ENCODE measurements around the gene EEF2KMT. TPM values are rescaled to one million over a fixed set of nuclear protein-coding genes. Genes with fewer than 3 reads are reported as not detected.
"Not testable (repeated sequence)": the region's sequence is repeated elsewhere in the genome, so short reads cannot be mapped to it uniquely, and the experiment has no call there.

The EEF2KMT gene
- total and polyA plus RNA-seq, 2 of the 8 experiments (the other 6 are each of a cell fraction or from before 2014, with no cell fraction given): 35.8 to 37.0 TPM

DNA sequence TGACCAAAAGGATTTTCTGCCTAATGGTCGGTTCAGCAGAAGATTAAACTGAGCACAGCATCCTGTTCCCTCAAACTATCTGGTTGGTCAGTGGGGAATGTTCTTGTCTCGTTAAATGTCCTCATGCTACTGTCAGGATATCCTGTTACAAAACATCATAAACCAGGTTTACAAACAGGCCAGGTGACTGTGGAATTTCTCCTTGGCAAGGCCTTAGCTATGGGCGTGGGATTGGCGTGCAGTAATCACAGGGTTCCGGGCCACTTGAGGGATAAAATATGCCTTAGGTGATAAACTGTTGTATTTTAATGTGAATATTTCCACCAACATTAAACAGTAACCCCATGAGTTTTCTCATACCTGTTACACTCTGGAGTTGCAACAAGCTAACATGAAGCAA, 7.4 kb upstream of the EEF2KMT start:
- H3K4me1 ChIP-seq (replicated peaks in 1 of 4; ENCODE audit: control insufficient read depth in 3 of 4, insufficient read depth in 4 of 4, low read length in 3 of 4); H3K4me3 ChIP-seq (ENCODE audit: extremely low read depth in 1 of 4, insufficient read depth in 2 of 4, low read depth in 3 of 4, low read length in 4 of 4); DNase-seq (ENCODE audit: low read depth in 1 of 2, low spot score in 2 of 2); H3K79me2 ChIP-seq (ENCODE audit: control insufficient read depth in 1 of 2, insufficient read depth in 2 of 2, low read length in 2 of 2); H3K23me2 ChIP-seq (ENCODE audit: low read depth, low read length); H3K14ac ChIP-seq (ENCODE audit: insufficient read length); H3K36me3 ChIP-seq (ENCODE audit: control insufficient read depth in 2 of 4, insufficient read depth in 4 of 4, low read length in 3 of 4); H2AFZ ChIP-seq (ENCODE audit: low read length); H3K9me3 ChIP-seq (ENCODE audit: insufficient read depth in 2 of 2, low read depth in 1 of 2, low read length in 1 of 2); H3K4ac ChIP-seq (replicated peaks; ENCODE audit: insufficient read length, low read depth, low read length); H2BK120ac ChIP-seq (replicated peaks; ENCODE audit: low read depth, low read length); H2BK5ac ChIP-seq (ENCODE audit: low read depth, low read length); H4K91ac ChIP-seq (replicated peaks; ENCODE audit: insufficient read length, low read length); H3K23ac ChIP-seq (ENCODE audit: insufficient read length); H4K5ac ChIP-seq (ENCODE audit: insufficient read length, low read depth, low read length); H2AK5ac ChIP-seq (ENCODE audit: low read depth, low read length); H4K8ac ChIP-seq (ENCODE audit: extremely low read depth, insufficient read depth, low read length); H2BK12ac ChIP-seq (ENCODE audit: low read depth, low read length); POLR2A ChIA-PET (ENCODE audit: partially characterized antibody); H3K18ac ChIP-seq (ENCODE audit: extremely low read depth, low read length); FAIRE-seq; H2BK20ac ChIP-seq (ENCODE audit: low read length); H3K4me2 ChIP-seq (ENCODE audit: insufficient read depth in 1 of 2, low read depth in 2 of 2, low read length in 2 of 2); H3K9ac ChIP-seq (replicated peaks in 1 of 4; ENCODE audit: extremely low read depth in 1 of 4, low read depth in 3 of 4, low read length in 3 of 4); CTCF ChIA-PET (ENCODE audit: partially characterized antibody); H3K79me1 ChIP-seq (ENCODE audit: low read depth, low read length); H3K27me3 ChIP-seq (replicated peaks in 1 of 4; ENCODE audit: control insufficient read depth in 3 of 4, extremely low read depth in 1 of 4, insufficient read depth in 3 of 4, low read length in 3 of 4); H4K20me1 ChIP-seq (replicated peaks in 1 of 2; ENCODE audit: control insufficient read depth in 1 of 2, insufficient read depth in 2 of 2, low read length in 2 of 2); H3K27ac ChIP-seq (ENCODE audit: low read depth, low read length); H3K56ac ChIP-seq (replicated peaks; ENCODE audit: insufficient read length, low read depth, low read length); H2BK15ac ChIP-seq (ENCODE audit: low read length): not testable (repeated sequence)
- 94% methylated on average over 4 of the region's 5 CpGs; no CpG with 5 or more reads in 1 of the 2 experiments for WGBS, 2 experiments (ENCODE audit: extremely low coverage in 1 of 2, insufficient coverage in 1 of 2, insufficient read length in 1 of 2, insufficient replicate concordance in 2 of 2, low coverage in 1 of 2, low lambda C conversion rate in 2 of 2, missing lambda C conversion rate in 1 of 2)

DNA sequence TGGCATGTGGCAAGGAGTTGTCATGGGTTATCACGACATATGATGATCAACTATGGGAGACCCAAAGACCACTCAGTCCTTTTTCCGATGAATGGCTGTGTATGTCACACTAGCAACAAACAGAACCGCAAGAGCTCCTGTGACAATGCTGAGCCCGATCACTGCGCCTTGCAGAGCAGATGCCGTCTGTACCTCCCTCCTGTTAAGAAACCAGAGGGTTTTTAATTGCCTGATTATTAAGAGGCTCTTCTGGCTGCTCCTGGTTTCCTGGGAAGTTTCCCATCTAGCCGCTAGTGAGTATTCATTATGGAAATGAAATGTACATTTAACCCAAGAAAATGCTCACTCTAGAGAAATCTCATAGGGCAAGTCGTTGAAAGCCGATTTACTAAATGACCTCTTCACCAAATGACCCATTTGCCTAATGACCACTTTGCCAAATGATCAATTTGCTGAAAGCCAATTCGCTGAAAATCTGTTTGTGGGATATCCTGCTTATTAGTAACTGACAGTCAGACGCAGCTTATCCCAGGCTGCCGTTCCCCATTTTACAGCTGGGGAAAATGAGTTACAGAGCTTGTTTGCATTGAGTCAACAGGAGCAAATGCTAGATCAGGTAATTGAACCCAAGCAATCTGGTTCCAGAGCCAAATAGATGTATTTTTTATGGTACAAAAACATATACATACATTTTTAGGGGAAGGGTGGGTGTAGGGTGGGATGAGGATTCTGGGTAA, 5.9 kb upstream of the EEF2KMT start:
- H4K20me1 ChIP-seq (replicated peaks in 1 of 2; ENCODE audit: control insufficient read depth in 1 of 2, insufficient read depth in 2 of 2, low read length in 2 of 2); H3K23me2 ChIP-seq (ENCODE audit: low read depth, low read length); H3K56ac ChIP-seq (replicated peaks; ENCODE audit: insufficient read length, low read depth, low read length); H3K23ac ChIP-seq (ENCODE audit: insufficient read length); H3K18ac ChIP-seq (ENCODE audit: extremely low read depth, low read length); H2AFZ ChIP-seq (ENCODE audit: low read length); H3K4me2 ChIP-seq (ENCODE audit: insufficient read depth in 1 of 2, low read depth in 2 of 2, low read length in 2 of 2); H2BK5ac ChIP-seq (ENCODE audit: low read depth, low read length); CTCF ChIA-PET (ENCODE audit: partially characterized antibody); H3K9me3 ChIP-seq (ENCODE audit: insufficient read depth in 2 of 2, low read depth in 1 of 2, low read length in 1 of 2); H2BK20ac ChIP-seq (ENCODE audit: low read length); H3K79me2 ChIP-seq (ENCODE audit: control insufficient read depth in 1 of 2, insufficient read depth in 2 of 2, low read length in 2 of 2); H2BK120ac ChIP-seq (replicated peaks; ENCODE audit: low read depth, low read length); DNase-seq (ENCODE audit: low read depth in 1 of 2, low spot score in 2 of 2); POLR2A ChIA-PET (ENCODE audit: partially characterized antibody); H3K9ac ChIP-seq (replicated peaks in 1 of 4; ENCODE audit: extremely low read depth in 1 of 4, low read depth in 3 of 4, low read length in 3 of 4); H2BK15ac ChIP-seq (ENCODE audit: low read length); H3K4me3 ChIP-seq (ENCODE audit: extremely low read depth in 1 of 4, insufficient read depth in 2 of 4, low read depth in 3 of 4, low read length in 4 of 4); H3K14ac ChIP-seq (ENCODE audit: insufficient read length); H3K79me1 ChIP-seq (ENCODE audit: low read depth, low read length); H4K5ac ChIP-seq (ENCODE audit: insufficient read length, low read depth, low read length); H3K36me3 ChIP-seq (ENCODE audit: control insufficient read depth in 2 of 4, insufficient read depth in 4 of 4, low read length in 3 of 4); H2AK5ac ChIP-seq (ENCODE audit: low read depth, low read length); H3K27me3 ChIP-seq (replicated peaks in 1 of 4; ENCODE audit: control insufficient read depth in 3 of 4, extremely low read depth in 1 of 4, insufficient read depth in 3 of 4, low read length in 3 of 4); H3K4ac ChIP-seq (replicated peaks; ENCODE audit: insufficient read length, low read depth, low read length); H4K91ac ChIP-seq (replicated peaks; ENCODE audit: insufficient read length, low read length); H2BK12ac ChIP-seq (ENCODE audit: low read depth, low read length); H3K4me1 ChIP-seq (replicated peaks in 1 of 4; ENCODE audit: control insufficient read depth in 3 of 4, insufficient read depth in 4 of 4, low read length in 3 of 4); H4K8ac ChIP-seq (ENCODE audit: extremely low read depth, insufficient read depth, low read length); H3K27ac ChIP-seq (ENCODE audit: low read depth, low read length); FAIRE-seq: not testable (repeated sequence)
- WGBS, 2 experiments (ENCODE audit: extremely low coverage in 1 of 2, insufficient coverage in 1 of 2, insufficient read length in 1 of 2, insufficient replicate concordance in 2 of 2, low coverage in 1 of 2, low lambda C conversion rate in 2 of 2, missing lambda C conversion rate in 1 of 2): 91% methylated on average over 11 of the region's 12 CpGs; no CpG with 5 or more reads in 1 of the 2 experiments

Data from H1 (cell line).